OCI-LY3 (cell line): ENCODE measurements around the gene LRPAP1.

Experiments
- CTCF ChIP-seq: fragments of 200-600, 300-600 bp; sonication (generic); IDR thresholded peaks from 2 replicates; pipeline ENCODE4 v1.5.1; 2014; ENCODE audit warnings: antibody characterized with exemption, low read length, low read depth
- EZH2phosphoT487 ChIP-seq: fragments of 200-600 bp; shearing (Covaris generic); IDR thresholded peaks from 2 replicates; pipeline ENCODE4 v1.6.1; 2018; ENCODE audit warnings: antibody characterized with exemption, mixed run types, low read depth

GRCh38 chr4:3508542-3508941, 23.7 kb downstream of the LRPAP1 start:
- TF ChIP-seq CTCF (no peak), EZH2phosphoT487 (no peak)
